HepG2 (cell line): ENCODE results near the gene BROX. TPM values are rescaled to one million over a fixed set of nuclear protein-coding genes. Genes with fewer than 3 reads are reported as not detected.

Experiments
- ATAC-seq: fragments of 200-7000 bp; cut with Tn5 transposase; 3 replicates; pipeline ENCODE4 v1.9.1; 2020; ENCODE audit warnings: mild to moderate bottlenecking, moderate library complexity
- BruUV-seq: library from RNA; stranded (reverse); fragments of 400-500 nt; replicated peaks from 2 replicates; lab custom pipeline; 2021; lab: Mats Ljungman, UMichigan
- CTCF ChIA-PET: fragments of 300-600 bp; formaldehyde crosslinking; extraction: SDS; loops from one replicate; lab custom pipeline; 2021; ENCODE audit warnings: low total read pairs, inconsistent platforms, low intra/inter-chr PET ratio; lab: Yijun Ruan, JAX
- POLR2A ChIA-PET: fragments of 350-600 bp; sonication (Branson Sonifier 250); formaldehyde crosslinking; loops from one replicate; lab custom pipeline; 2020; ENCODE audit warnings: antibody characterized with exemption, inconsistent platforms; lab: Yijun Ruan, JAX
- DNase-seq: peaks from one replicate; pipeline ENCODE4 v3.0.0-alpha.2; 2015; ENCODE audit warnings: low spot score
- FAIRE-seq: peaks from 3 replicates; lab custom pipeline; 2011; peaks lifted over from hg19 to GRCh38; lab: Jason Lieb, UNC
- H2AFZ ChIP-seq: one replicate; pipeline ENCODE4 v1.6.1; 2011; ENCODE audit warnings: low read length, inconsistent platforms
- H3K27ac ChIP-seq: fragments of 300-600 bp; 3 replicates; pipeline ENCODE4 v1.8.0; 2011; ENCODE audit warnings: mixed run types, mild to moderate bottlenecking, mixed read lengths, low read length, inconsistent platforms; ENCODE audit not compliant: insufficient read depth; ENCODE audit errors: extremely low read length
- H3K27me3 ChIP-seq, 2 experiments: fragments of 200-600 bp in 1 of 2; 2 replicates in 1 of 2; 3 replicates in 1 of 2; pipeline versions ENCODE4 v1.6.0 to v1.8.0; 2011; ENCODE audit warnings: low read length in 2 of 2, mild to moderate bottlenecking in 2 of 2, moderate library complexity in 2 of 2, inconsistent platforms in 1 of 2; ENCODE audit not compliant: insufficient read depth in 2 of 2, control insufficient read depth in 1 of 2
- H3K36me3 ChIP-seq, 2 experiments: fragments of 200-600 bp in 1 of 2; replicated peaks in 1 of 2; 2 replicates in 1 of 2; 3 replicates in 1 of 2; pipeline versions ENCODE4 v1.5.1 to v1.8.0; 2011; ENCODE audit warnings: low read length in 2 of 2, inconsistent platforms in 1 of 2; ENCODE audit not compliant: insufficient read depth in 2 of 2, control insufficient read depth in 1 of 2
- H3K4me1 ChIP-seq: 2 replicates; pipeline ENCODE4 v1.5.1; 2012; ENCODE audit warnings: low read length, inconsistent platforms; ENCODE audit not compliant: insufficient read depth
- H3K4me2 ChIP-seq: 2 replicates; pipeline ENCODE4 v1.6.0; 2011; ENCODE audit warnings: low read depth, low read length, inconsistent platforms
- H3K4me3 ChIP-seq, 3 experiments: fragments of 200-600 bp in 1 of 3; sonication (generic), shearing (Covaris generic) in 1 of 3; replicated peaks in 1 of 3; 2 replicates each; pipeline ENCODE4 v1.5.1; 2011 to 2016; ENCODE audit warnings: low read length in 3 of 3, inconsistent platforms in 2 of 3, low read depth in 2 of 3, mild to moderate bottlenecking in 2 of 3, control low read depth in 1 of 3, mixed read lengths in 1 of 3; ENCODE audit not compliant: insufficient read depth in 1 of 3
- H3K79me2 ChIP-seq: one replicate; pipeline ENCODE4 v1.6.1; 2011; ENCODE audit warnings: low read length, inconsistent platforms; ENCODE audit not compliant: insufficient read depth
- H3K9ac ChIP-seq: 2 replicates; pipeline ENCODE4 v1.6.0; 2011; ENCODE audit warnings: mild to moderate bottlenecking, low read depth, low read length, inconsistent platforms; ENCODE audit not compliant: insufficient read depth
- H3K9me3 ChIP-seq: 2 replicates; pipeline ENCODE4 v1.5.1; 2012; ENCODE audit warnings: mild to moderate bottlenecking, low read length
- H4K20me1 ChIP-seq: 2 replicates; pipeline ENCODE4 v1.6.0; 2011; ENCODE audit warnings: inconsistent platforms, mild to moderate bottlenecking, low read length, moderate library complexity; ENCODE audit not compliant: insufficient read depth
- ADNP ChIP-seq: sonication (generic); formaldehyde crosslinking; IDR thresholded peaks from 2 replicates; pipeline ENCODE4 v1.4.0; 2020; ENCODE audit warnings: missing genetic modification reagents
- BRD4 ChIP-seq: sonication (generic); formaldehyde crosslinking; IDR thresholded peaks from 2 replicates; pipeline ENCODE4 v1.4.0; 2020; ENCODE audit warnings: missing genetic modification reagents
- JUND ChIP-seq: sonication (generic); formaldehyde crosslinking; IDR thresholded peaks from 2 replicates; pipeline ENCODE4 v1.8.0; 2022; ENCODE audit warnings: mild to moderate bottlenecking, missing genetic modification reagents
- MAFK ChIP-seq, 2 experiments: IDR thresholded peaks in 1 of 2; conservative IDR thresholded peaks in 1 of 2; 2 replicates each; pipeline ENCODE4 v1.6.1; 2011; ENCODE audit warnings: improper control_type of control experiment in 2 of 2, low read length in 2 of 2
- MTA1 ChIP-seq: sonication (generic); formaldehyde crosslinking; IDR thresholded peaks from 2 replicates; pipeline ENCODE4 v1.4.0; 2020; ENCODE audit warnings: missing genetic modification reagents, mild to moderate bottlenecking, borderline replicate concordance
- TOPORS ChIP-seq: sonication (generic); formaldehyde crosslinking; IDR thresholded peaks from 2 replicates; pipeline ENCODE4 v1.8.0; 2023; ENCODE audit warnings: mild to moderate bottlenecking, missing genetic modification reagents
- TP53 ChIP-seq: sonication (generic); formaldehyde crosslinking; conservative IDR thresholded peaks from 2 replicates; pipeline ENCODE4 v1.4.0; 2020; ENCODE audit warnings: missing genetic modification reagents
- ZBTB7B ChIP-seq: sonication (generic); formaldehyde crosslinking; IDR thresholded peaks from 2 replicates; pipeline ENCODE4 v1.4.0; 2020; ENCODE audit warnings: missing genetic modification reagents
- ZFP62 ChIP-seq: sonication (generic); formaldehyde crosslinking; IDR thresholded peaks from 2 replicates; pipeline ENCODE4 v1.4.0; 2020; ENCODE audit warnings: missing genetic modification reagents
- WGBS: methylation state at CpG from one replicate; pipeline ENCODE4 v1.1.6; 2017; ENCODE audit warnings: low lambda C conversion rate; 5-methylcytosine and 5-hydroxymethylcytosine counted together
- in situ Hi-C: cut with HindIII; loops from 2 replicates; pipeline ENCODE4 v1.10.0; 2017; ENCODE audit warnings: low pct_unique_long_range_greater_than_20kb; ENCODE audit not compliant: extremely low pct_ligation_motif_present
- intact Hi-C: fragments of 100-400 bp; cut with micrococcal nuclease; formaldehyde crosslinking; loops from one replicate; pipeline ENCODE4 v1.10.0; 2022; ENCODE audit not compliant: unreplicated experiment
- polyA plus RNA-seq, 8 experiments: library from polyadenylated mRNA; depleted of rRNA in 3 of 8; stranded (reverse) in 7 of 8; unstranded in 1 of 8; fragments of >200 nt; fragmentation: Illumina TruSeq in 4 of 8; extraction: Trizol in 4 of 8; gene quantifications; 2 replicates each; pipeline versions ENCODE4 v1.2.1 to v1.2.3, GENCODE V29; 2011 to 2016; ENCODE audit warnings: low read depth in 4 of 8, missing spikeins in 1 of 8, mixed read lengths in 1 of 8; ENCODE audit not compliant: insufficient read depth in 1 of 8
- total RNA-seq, 5 experiments: library from RNA; depleted of rRNA; stranded (reverse); fragments of >200 nt; fragmentation: Illumina TruSeq; extraction: Trizol; gene quantifications; 2 replicates each; pipeline ENCODE4 v1.2.3, GENCODE V29; 2016; ENCODE audit warnings: low read depth in 1 of 5
- TF ChIP-seq, protein P1 (sequence below): sonication (generic); formaldehyde crosslinking; IDR thresholded peaks from 2 replicates; pipeline ENCODE4 v1.9.0; 2021; ENCODE audit warnings: missing genetic modification reagents, borderline replicate concordance
- TF ChIP-seq, protein P2 (sequence below): sonication (generic); formaldehyde crosslinking; conservative IDR thresholded peaks from 2 replicates; pipeline ENCODE4 v1.4.0; 2020; ENCODE audit warnings: missing genetic modification reagents
- TF ChIP-seq, protein P3 (sequence below): fragments of 450-650 bp; IDR thresholded peaks from 2 replicates; pipeline ENCODE4 v1.6.1; 2016
- TF ChIP-seq, protein P4 (sequence below): sonication (generic); formaldehyde crosslinking; IDR thresholded peaks from 2 replicates; pipeline ENCODE4 v1.5.0; 2020; ENCODE audit warnings: missing genetic modification reagents, mild to moderate bottlenecking, borderline replicate concordance
- TF ChIP-seq, protein P5 (sequence below), 2 experiments: sonication (generic) in 1 of 2; formaldehyde crosslinking in 1 of 2; IDR thresholded peaks; 2 replicates each; pipeline versions ENCODE4 v1.4.0 to v1.6.1; 2016 to 2020; ENCODE audit warnings: borderline replicate concordance in 1 of 2, low read depth in 1 of 2, mild to moderate bottlenecking in 1 of 2, missing genetic modification reagents in 1 of 2

Gene BROX
- total and polyA plus RNA-seq, 2 of the 13 experiments (the other 11 are each of a cell fraction or from before 2014, with no cell fraction given) = 4.4 to 33.2 TPM

DNA sequence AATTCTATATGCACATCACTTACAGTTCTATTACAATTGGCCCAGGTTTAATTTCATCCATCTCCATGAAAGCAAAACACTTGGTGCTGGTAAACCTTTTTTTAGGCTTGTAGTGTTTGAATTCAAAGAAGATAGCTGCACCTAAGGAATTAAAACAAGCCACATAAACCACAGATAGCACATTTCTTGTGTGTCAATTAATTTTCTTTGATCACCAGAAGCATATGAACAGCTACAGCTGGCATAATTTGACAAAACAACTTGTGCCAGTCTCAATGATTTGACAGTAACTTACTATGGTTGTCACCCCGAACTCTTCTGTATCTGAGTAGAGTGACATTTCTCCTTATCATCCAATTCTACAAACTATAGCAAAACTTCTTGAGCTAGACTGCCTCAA, 42.3 kb upstream of the BROX start (continued):
- TF ChIP-seq, protein P1, sequence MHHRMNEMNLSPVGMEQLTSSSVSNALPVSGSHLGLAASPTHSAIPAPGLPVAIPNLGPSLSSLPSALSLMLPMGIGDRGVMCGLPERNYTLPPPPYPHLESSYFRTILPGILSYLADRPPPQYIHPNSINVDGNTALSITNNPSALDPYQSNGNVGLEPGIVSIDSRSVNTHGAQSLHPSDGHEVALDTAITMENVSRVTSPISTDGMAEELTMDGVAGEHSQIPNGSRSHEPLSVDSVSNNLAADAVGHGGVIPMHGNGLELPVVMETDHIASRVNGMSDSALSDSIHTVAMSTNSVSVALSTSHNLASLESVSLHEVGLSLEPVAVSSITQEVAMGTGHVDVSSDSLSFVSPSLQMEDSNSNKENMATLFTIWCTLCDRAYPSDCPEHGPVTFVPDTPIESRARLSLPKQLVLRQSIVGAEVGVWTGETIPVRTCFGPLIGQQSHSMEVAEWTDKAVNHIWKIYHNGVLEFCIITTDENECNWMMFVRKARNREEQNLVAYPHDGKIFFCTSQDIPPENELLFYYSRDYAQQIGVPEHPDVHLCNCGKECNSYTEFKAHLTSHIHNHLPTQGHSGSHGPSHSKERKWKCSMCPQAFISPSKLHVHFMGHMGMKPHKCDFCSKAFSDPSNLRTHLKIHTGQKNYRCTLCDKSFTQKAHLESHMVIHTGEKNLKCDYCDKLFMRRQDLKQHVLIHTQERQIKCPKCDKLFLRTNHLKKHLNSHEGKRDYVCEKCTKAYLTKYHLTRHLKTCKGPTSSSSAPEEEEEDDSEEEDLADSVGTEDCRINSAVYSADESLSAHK = no peak
- TF ChIP-seq MTA1 = no peak
- TF ChIP-seq, protein P2, sequence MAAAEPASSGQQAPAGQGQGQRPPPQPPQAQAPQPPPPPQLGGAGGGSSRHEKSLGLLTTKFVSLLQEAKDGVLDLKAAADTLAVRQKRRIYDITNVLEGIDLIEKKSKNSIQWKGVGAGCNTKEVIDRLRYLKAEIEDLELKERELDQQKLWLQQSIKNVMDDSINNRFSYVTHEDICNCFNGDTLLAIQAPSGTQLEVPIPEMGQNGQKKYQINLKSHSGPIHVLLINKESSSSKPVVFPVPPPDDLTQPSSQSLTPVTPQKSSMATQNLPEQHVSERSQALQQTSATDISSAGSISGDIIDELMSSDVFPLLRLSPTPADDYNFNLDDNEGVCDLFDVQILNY (CRISPR knock-in tag) = no peak
- TF ChIP-seq, all 625 proteins: peak for 0

DNA sequence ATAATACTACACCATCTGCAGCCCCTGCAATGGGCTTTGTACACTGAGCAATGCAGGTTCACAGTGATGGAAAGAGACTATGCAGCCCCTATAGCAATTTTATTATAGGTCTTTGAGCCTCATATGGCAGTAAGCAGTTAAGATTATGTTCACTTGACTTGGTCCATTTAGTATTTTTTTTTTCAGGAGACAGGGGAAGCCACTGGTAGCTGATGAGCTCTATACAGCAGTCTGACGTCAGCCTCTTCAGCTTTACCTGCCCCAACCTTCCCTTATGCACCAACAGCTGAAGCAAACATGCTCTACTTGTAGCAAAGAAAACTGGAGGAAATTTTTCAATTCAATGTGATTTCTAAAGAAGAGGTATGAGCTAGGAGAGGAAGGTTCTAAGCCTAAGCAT, 32.3 kb upstream of the BROX start:
- 90% methylated on average over 1 of the region's 1 CpG for WGBS
- no peaks in the 10 kb centered on the region for H3K27me3 ChIP-seq
- TF ChIP-seq ADNP (CRISPR knock-in tag) (no peak), TP53 (no peak), ZFP62 (CRISPR knock-in tag) (no peak), JUND (CRISPR knock-in tag) (no peak), MAFK (conservative IDR thresholded peaks at IDR 0.05 in 1 of 2, IDR thresholded peaks at IDR 0.05 in 1 of 2; ENCODE audit: low read length in 2 of 2) (no peak), BRD4 (CRISPR knock-in tag) (no peak), TOPORS (no peak), ZBTB7B (CRISPR knock-in tag) (no peak)
- TF ChIP-seq, protein P3, sequence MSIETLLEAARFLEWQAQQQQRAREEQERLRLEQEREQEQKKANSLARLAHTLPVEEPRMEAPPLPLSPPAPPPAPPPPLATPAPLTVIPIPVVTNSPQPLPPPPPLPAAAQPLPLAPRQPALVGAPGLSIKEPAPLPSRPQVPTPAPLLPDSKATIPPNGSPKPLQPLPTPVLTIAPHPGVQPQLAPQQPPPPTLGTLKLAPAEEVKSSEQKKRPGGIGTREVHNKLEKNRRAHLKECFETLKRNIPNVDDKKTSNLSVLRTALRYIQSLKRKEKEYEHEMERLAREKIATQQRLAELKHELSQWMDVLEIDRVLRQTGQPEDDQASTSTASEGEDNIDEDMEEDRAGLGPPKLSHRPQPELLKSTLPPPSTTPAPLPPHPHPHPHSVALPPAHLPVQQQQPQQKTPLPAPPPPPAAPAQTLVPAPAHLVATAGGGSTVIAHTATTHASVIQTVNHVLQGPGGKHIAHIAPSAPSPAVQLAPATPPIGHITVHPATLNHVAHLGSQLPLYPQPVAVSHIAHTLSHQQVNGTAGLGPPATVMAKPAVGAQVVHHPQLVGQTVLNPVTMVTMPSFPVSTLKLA = no peak
- TF ChIP-seq, protein P4, sequence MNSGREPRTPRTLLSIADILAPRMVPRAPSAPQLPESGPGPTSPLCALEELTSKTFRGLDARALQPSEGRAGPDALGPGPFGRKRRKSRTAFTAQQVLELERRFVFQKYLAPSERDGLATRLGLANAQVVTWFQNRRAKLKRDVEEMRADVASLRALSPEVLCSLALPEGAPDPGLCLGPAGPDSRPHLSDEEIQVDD (CRISPR knock-in tag) = no peak
- TF ChIP-seq, protein P5, sequence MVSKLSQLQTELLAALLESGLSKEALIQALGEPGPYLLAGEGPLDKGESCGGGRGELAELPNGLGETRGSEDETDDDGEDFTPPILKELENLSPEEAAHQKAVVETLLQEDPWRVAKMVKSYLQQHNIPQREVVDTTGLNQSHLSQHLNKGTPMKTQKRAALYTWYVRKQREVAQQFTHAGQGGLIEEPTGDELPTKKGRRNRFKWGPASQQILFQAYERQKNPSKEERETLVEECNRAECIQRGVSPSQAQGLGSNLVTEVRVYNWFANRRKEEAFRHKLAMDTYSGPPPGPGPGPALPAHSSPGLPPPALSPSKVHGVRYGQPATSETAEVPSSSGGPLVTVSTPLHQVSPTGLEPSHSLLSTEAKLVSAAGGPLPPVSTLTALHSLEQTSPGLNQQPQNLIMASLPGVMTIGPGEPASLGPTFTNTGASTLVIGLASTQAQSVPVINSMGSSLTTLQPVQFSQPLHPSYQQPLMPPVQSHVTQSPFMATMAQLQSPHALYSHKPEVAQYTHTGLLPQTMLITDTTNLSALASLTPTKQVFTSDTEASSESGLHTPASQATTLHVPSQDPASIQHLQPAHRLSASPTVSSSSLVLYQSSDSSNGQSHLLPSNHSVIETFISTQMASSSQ (IDR thresholded peaks at IDR 0.05; ENCODE audit: low read depth) = no peak
- TF ChIP-seq, protein P5 (CRISPR knock-in tag; IDR thresholded peaks at IDR 0.05; ENCODE audit: borderline replicate concordance) = no peak

More for the DNA sequence above, 32.3 kb upstream of the BROX start:
- ATAC-seq (no peak), FAIRE-seq (no peak), DNase-seq (no peak)
- in situ Hi-C loops (no loop called here), intact Hi-C loops (no loop called here)
- Histone ChIP-seq H3K27ac (no peak overlapping the region), H4K20me1 (no peaks in the 10 kb centered on the region), H3K9ac (no peak overlapping the region), H3K4me1 (no peaks in the 10 kb centered on the region), H3K36me3 (peaks cover 3 to 5% of the 10 kb centered on the region in 2 experiments; a peak in 2 of 5 replicates), H3K4me2 (no peak overlapping the region), H2AFZ (no peak overlapping the region), H3K9me3 (no peaks in the 10 kb centered on the region), H3K4me3 (no peak overlapping the region), H3K79me2 (no peaks in the 10 kb centered on the region)
- POLR2A ChIA-PET = interaction anchor here (1.2 kb wide), 1 partner anchor 36 kb away, joined by 3 read pairs; no protein-coding TSS in a partner anchor
- BruUV-seq = no TSS peak
- CTCF ChIA-PET = no interaction called here
